GM06990 (cell line): ENCODE data around the gene LYAR.

Experiments used
- DNase-seq: peaks from one replicate; pipeline ENCODE4 v3.0.0-alpha.2; 2011; ENCODE audit not compliant: insufficient read length; ENCODE audit errors: extremely low read depth
- H3K27me3 ChIP-seq: replicated peaks from 2 replicates; pipeline ENCODE4 v1.6.0; 2011; ENCODE audit warnings: low read length; ENCODE audit not compliant: control insufficient read depth, insufficient read depth
- H3K36me3 ChIP-seq: 2 replicates; pipeline ENCODE4 v1.5.1; 2011; ENCODE audit warnings: low read length; ENCODE audit not compliant: control insufficient read depth, insufficient read depth
- H3K4me3 ChIP-seq: replicated peaks from 2 replicates; pipeline ENCODE4 v1.5.1; 2011; ENCODE audit warnings: low read depth, mild to moderate bottlenecking, control low read depth, low read length
- CTCF ChIP-seq: IDR thresholded peaks from 2 replicates; pipeline ENCODE4 v1.5.1; 2011; ENCODE audit warnings: low read length, control low read depth, mild to moderate bottlenecking, inconsistent platforms; ENCODE audit not compliant: insufficient read depth, poor library complexity, severe bottlenecking

Gene LYAR

DNA sequence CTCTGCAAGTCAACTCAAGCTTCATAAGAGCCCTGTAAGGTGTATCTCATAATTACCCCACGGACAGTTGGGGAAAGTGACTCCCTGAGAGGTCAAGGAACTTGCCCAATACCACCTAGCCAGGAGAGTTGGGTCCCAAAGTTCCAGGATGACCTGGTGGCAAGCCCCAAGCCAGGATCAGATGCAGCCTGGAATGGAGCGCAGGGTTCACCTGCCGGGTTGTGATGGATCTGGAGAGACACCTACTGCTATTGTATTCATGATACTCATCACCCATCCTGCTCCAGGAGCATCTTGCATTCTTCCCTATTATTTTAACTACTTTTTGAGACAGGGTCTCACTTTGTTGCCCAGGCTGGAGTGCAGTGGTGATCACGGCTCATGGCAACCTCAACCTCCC, 36.2 kb upstream of the LYAR start:
- no peak for DNase-seq
- TF ChIP-seq CTCF: no peak
- H3K27me3 ChIP-seq: no peaks in the 10 kb centered on the region
- no peak overlapping the region for H3K4me3 ChIP-seq
- peaks cover 5% of the 10 kb centered on the region for H3K36me3 ChIP-seq

DNA sequence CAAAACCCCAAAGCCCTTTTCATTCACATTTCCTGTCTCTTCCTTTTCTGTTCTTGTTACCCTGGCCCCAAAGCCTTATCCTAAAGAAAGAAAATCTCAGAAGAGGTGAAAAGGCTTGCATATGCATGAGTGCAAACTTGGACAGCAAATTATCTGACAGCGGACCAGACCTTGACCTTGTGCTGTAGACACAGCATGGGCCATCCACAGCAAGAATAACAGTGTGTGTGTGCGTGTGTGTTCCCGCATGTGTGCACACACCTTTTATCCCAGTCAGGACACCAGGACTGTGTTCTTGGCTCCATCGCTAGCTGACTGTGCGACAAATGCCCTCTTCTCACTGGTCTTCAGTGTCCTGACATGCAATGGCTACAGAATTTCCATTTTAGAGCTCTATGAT, 35.4 kb upstream of the LYAR start:
- Histone ChIP-seq H3K4me3 (no peak overlapping the region), H3K36me3 (peaks cover 12% of the 10 kb centered on the region), H3K27me3 (no peaks in the 10 kb centered on the region)
- DNase-seq: no peak
- TF ChIP-seq CTCF: no peak

DNA sequence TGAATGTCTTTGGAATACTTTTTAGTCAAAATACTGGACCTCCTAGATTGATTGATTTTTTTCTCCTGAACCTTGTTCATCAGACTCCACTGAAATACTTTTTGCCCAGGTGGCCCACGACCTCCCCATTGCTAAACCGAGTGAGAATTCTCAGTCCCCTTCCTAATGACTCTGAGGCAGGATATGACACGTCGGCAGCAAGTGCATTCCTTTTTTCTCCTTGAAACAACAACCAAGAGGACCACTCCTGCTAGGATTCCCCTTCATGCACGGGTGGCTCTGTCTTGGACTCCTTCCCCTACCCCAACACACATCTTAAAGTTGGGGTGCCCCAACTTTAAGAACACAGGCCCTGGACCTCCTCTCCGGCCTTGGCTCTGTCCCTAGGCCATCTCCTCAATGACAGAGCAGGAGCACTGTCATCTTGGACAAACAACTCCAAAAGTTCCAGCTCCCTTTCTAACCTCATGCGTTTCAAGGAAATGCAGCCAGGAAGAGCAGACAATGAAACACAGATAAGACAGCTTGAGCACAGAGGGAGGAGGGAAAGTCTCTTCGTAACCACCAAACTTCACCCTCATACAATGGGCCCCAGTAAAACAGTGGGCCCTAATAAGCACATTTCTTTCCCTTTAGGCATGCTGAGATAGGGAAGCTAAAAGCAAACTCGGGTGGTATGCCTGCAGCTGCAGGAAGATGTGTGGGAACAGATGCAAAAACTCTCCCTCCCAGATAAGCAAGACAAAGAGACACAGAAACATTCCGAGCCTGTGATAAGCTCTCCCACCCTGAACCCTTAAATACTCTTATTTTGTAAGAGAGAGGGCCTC, 34.0 kb upstream of the LYAR start:
- DNase-seq: no peak

GRCh38 chr4:4321951-4322688, 32.2 kb upstream of the LYAR start:
- Histone ChIP-seq H3K27me3 (no peaks in the 10 kb centered on the region), H3K36me3 (peaks cover 15% of the 10 kb centered on the region), H3K4me3 (no peak overlapping the region)
- no peak for TF ChIP-seq CTCF
- no peak for DNase-seq

More for the DNA sequence above, 34.0 kb upstream of the LYAR start:
- Histone ChIP-seq H3K4me3 (no peak overlapping the region), H3K27me3 (no peaks in the 10 kb centered on the region), H3K36me3 (peaks cover 14% of the 10 kb centered on the region)
- no peak for TF ChIP-seq CTCF

DNA sequence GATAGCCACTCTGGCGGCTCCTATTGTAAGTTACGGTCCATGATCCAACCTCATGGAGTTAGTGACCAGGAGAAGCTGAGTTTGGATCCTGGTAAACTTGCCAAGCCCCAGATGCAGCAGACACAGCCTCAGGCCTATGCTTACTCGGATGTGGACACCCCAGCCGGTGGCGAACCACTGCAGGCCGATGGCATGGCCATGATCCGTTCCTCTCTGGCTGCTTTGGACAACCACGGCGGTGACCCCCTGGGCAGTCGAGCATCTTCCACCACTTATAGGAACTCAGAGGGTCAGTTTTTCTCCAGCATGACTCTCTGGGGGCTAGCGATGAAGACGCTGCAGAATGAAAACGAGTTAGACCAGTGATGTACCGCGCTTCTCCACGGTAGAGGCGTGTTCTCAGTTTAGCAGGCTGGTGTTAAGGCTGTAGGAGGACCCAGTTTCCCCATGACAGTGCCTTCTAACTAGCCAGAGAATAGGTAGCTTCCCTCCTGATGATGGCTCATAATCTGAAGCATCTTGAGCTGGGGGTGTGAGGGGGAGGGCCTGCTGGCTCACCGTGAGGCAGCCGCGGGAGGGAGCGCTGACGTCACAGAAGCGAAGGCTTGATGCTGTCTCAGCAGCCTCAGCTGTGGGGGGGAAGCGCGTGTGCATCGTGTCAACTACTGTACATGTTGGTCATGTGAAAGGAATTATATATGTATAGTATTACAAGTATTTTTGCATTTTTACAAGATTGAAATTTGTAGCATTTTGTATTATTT, 31.2 kb upstream of the LYAR start:
- TF ChIP-seq CTCF: no peak
- H3K36me3 ChIP-seq: peaks cover 18% of the 10 kb centered on the region
- DNase-seq: no peak
- H3K27me3 ChIP-seq: no peaks in the 10 kb centered on the region
- H3K4me3 ChIP-seq: no peak overlapping the region
